ENCODE results near the gene GBX1.

The GBX1 gene

DNA sequence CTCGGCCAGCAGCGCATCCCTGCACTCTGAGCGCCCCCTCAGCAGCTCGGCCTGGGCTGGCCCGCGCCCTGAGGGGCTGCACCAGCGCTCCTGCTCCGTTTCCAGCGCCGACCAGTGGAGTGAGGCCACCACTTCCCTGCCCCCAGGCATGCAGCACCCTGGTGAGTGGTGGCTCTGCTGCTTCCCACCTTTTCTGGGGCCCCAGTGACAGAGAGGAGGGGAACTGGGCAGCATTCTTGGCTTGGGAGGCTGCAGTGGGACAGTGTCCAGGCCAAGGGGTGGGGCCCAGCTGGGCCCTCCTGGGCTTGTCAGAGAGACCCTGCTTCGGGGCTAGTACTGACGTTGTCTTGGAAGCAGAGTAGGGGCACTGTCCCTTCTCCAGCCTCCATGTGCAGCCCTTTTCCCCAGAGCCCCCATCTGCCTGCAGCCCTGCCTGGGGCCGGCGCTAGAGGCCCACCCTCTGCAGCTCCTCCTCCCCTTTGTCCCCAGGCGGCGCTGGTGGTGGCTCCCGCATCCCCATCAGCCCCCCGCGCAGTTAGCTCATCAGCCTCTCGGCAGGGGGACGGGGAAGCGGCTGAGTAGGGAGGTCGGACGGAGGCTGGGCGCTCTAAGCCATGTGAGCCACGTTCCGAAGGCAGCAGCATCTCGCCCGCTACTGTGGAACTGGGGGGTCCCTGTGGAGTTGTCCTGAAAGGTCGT lies 29.2 kb downstream of the GBX1 start:
- no peak for DNase-seq

DNA sequence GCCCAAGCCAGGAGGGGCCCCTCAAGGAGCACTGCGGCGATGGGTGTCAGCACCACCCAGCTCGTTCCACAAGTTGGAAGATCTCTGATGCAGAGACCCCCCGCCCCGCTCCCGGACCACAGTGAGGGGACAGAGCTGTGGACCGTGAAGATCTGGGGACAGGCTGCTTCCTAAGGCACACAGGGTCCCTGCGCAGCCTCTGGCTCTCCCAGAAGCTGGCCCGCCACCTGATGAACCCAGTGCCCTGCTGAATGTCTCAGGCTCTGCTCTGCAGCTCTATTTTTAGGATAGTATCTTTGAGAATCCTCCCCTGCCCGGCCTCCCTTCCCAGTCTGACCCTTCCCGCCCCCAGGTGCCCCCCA lies 29.7 kb downstream of the GBX1 start:
- DNase-seq = no peak

DNA sequence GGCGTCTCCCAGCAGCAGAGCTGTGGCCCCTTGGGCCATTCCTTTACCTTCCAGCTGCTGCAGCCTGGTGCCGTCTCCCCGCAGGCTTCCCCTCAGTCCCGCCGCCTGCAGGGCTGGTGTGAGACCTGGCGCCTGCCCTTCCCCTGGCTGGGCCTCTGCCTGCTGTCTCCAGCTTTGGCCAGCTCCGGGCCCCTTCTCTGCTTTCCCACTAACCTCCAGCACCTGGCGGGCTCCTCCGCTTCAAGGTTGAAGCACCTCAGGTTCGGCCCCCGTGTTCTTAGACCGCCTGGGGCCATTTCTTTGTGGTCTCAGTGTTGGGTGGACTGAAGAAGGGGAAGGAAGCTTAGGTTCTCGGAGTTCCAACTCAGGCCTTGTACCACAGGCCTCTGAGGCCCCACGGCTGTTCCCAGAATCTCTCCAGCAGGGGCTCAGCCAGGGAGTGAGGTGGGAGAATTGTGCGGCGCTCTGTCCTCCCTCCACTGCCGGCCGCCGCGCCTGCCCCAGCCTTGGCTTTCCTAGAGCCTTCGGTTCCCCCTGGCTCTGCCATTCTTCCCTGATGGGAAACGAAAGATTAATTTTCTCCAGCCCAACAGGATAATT lies 30.3 kb downstream of the GBX1 start:
- DNase-seq = no peak

DNA sequence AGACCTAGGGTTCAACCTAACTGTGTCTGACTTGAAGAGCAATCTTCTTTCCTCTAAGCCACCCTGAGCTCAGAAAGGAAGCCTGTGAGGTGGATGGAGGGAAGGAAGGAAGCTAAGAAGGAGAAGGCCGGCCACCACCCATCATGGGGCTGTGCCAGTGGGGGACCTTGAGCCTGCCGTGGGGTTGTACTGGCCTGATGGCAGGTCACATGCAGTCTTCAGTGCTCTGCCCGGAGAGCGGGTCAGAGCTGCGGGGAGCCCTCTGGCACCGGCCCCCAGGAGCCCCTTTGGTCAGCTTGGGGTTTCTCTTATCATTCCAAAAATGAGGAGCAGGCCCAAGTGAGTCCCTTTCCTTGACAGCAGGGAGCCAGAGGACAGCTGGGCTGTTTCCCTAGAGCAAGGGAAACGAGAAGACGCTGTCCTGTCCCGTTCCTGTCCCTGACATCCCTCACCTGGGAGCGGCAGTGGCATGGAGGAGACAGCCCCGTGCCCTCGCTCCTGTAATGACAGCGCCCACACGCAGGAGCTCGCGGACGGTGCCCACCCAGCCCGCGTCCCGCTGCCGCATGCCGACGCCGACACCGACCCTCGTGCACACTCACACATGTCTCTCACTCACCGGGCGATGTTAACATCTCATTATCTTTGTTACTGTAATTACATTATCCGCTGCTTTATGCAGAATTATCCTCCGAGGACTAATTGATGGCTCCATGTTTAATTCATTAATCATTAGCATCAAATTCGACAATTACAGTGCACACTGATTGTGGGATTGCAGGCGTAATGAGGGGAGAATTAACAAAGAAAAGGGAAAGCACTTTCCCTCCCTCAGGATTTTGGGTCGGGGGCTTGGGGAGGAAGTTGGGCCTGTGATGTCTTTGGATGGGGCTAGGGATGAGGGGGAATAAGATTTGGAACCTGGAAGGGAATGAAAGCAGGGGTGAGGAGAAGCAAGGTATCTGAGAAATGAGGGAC lies 31.3 kb downstream of the GBX1 start:
- DNase-seq = no peak

DNA sequence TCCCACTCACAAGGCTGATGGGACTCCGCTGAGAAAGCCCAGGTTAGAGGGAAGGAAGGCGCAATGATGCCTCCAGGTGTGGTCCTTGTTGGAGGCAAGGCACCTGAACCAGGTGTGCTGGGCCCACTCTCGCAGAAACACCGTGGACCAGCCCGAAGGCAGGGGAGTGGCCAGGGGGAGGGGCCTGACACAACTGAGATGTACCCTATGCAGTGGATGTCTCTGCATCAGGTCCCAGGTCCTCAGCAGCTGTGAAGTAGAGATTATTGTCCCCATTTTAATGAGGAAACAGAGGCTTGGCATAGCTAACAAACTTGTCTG lies 32.0 kb downstream of the GBX1 start:
- no peak for DNase-seq

DNA sequence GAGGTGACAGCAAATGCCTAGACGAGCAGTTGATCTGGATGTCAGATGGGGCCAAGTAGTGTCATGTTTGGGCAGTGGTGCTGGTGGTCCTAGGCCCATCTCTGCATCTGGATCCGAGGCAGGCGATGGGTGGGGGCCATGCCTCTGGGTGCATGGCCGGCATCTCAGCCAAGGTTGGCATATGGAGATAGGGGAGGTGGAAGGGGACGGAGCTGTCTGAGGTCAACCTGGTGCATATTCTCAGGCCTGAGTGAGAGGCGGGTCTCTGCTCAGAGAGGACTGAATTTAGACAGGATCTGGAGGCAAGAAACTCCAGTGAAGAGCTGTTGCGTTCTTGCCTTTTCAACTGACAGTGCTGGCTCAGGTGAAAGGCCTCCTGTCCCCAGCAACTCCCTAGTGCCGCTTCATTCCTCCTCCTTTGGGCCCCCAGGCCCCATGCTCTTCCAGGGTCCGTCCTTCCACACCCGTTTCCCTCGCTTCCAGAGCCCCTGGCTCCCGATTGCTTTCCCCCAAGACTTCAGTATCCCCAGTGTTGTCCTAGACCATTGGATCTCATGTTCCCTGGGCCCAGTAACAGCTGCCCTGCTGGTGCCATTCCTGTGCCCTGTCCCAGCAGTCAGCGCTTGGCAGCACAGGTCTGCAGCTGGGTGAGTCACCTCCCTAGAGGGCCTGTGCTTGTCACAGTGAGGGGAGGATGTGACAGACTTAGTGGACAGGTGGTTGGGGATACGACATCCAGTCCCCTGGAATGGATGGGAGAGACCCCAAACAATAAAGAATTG lies 32.6 kb downstream of the GBX1 start:
- DNase-seq = no peak

GRCh38 chr7:151133986-151134742 lies 33.3 kb downstream of the GBX1 start:
- DNase-seq = no peak

DNA sequence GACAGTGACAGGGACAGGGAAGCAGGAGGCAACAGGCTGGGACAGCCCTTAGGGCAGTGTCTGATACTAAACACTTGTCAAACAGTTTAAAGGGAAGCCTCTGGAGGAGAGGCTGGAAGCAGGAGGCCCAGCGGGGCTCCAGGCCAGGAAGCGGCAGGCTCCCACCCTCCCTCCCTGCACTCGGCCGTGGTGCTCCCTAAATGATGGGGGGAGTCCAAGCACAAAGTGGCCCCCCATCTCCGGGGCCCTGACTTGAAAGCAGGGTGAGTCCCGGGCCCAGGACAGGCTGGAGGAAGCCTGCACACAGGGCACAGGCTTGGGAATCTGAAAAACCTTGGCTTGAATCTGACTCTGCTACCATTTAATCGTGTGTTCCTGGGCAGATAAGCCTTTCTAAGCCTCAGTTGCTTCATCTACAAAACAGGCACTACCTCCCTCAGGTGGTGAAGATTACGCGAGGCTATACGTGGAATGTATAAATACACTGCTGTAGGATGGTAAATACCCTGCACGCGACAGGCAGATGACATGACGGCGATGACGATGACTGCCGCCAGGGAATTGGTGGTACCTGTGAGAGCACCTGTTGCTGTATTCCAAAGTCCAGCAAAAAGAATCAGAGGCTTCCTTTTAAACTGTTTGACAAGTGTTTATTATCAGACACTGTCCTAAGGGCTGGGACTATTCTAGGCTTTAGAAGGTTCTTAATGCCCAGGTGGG lies 34.1 kb downstream of the GBX1 start:
- DNase-seq = no peak

- DNase-seq = no peak
Measured at GRCh38 chr7:151132461-151133205, 34.9 kb downstream of the GBX1 start.

DNA sequence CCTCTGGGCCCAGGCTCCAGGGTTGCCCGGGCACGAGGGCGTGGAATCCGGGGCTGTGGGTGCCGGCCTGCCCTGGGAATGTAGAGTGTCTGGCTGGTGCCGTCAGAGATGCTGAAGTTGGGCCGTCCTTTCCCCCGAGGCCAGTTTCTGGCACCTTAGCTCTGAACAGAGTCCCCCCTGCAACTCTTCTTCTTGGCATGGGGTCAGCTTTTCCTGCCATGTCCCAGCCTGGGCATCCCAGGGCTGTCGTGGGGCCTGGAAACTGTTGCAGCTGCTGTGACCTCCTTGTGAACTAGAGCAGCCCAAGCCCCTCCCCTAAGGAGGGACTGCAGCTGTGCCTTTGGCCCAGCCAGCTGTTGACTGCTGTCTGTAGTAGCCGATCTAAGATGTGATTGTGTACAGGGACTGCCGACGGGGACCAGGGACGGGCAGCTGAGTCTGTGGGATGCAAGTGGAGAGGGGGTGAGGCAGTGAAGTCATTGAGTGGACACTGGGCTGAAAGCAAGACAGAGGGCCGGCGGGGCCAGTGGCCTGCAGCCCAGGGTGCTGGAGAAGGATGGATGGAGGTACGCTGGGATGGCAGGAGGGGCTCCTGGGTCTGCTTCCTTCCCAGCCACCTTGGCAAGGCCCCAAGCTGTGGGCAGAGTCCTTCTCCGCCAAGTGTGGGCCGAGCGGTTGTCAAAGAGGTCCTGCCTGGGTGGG lies 35.8 kb downstream of the GBX1 start:
- no peak for DNase-seq

DNA sequence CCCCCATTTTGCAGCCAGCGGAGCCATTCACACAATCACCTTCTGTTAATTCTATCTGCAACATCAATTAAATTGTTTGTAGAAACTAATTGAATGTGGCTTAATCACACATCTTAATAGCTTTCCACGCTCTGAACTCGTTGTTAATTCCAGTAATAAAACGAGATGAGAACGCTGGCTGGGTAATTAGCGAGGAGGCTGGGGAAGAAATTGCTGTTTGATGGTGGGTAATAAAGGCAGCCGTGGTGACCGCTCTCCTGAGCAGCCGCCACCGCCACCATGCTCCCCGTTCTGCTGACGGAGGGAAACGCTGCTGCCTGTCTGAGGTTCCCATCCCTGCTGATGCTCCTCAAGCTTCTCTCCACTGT lies 36.3 kb downstream of the GBX1 start:
- no peak for DNase-seq

GRCh38 chr7:151130741-151131157 lies 36.7 kb downstream of the GBX1 start:
- no peak for DNase-seq

DNA sequence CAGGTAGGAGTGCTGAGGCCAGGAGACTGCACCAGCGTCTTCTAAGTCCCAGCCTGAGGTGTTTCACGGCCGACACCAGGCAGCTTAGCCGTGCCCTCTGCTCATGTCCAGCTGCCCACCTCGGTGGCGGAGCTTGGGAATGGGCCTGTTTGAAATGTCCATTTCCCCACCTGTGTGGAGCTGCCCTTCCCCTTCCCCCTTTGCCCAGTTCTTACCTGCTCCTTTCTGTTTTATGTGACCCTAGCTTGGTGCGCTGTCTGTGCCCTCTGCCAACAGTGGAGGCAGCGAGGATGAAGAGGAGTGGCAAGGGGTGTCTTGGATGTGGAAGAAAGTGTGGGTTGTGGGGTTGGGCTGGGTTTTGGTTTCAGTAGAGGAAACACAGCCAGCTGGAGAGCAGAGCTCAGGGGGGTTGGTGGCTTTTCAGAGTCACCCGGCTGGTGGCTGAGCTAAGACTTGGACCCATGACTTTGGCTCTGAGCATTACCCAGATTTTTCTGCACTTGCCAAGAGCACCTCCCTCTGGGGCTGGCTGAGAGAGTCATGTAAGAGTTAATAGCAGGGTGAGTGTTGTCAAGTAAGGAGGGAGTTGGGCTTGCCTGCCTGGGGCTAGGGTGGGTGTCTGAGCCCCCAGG lies 37.4 kb downstream of the GBX1 start:
- DNase-seq = no peak

DNA sequence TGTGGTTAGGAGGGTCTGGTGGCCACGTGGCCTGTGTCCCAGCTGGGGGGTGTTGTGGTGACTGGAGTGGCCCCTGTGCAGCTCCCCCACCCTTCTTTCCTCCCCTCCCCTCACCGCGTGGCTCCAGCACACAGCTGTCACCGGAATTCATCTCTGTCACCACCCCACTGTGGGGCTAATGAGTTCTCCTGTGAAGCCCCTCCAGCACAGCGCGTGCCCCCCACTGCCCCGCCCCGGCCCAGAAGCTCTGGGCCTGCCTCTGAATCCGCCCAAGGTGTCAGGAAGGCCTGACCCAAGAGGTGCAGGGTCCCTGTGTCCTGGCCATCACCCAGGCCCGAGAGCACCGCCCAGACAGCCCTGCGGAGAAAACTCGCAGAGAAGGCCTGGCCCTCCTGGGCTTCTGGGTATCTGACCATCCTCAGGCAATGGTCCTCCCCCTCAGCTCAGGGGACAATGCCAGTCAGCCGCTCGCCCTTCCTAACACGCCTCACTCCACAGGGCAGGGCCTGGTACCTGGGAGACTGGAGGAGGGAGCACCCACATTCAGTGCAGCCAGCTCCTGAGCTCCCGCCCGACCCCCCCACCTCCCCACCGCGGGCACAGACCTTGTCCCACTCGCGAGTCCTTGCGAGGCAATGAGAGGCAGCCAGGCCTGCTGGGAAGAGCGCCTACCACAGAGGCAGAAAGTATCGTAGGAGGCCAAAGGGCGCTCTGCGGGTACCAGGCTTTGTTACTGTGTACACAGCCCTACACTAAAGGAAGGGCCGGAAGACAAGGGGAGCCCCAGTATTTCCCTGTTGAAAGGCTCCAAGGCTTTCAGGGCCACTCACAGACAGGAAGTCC lies 38.2 kb downstream of the GBX1 start:
- no peak for DNase-seq

DNA sequence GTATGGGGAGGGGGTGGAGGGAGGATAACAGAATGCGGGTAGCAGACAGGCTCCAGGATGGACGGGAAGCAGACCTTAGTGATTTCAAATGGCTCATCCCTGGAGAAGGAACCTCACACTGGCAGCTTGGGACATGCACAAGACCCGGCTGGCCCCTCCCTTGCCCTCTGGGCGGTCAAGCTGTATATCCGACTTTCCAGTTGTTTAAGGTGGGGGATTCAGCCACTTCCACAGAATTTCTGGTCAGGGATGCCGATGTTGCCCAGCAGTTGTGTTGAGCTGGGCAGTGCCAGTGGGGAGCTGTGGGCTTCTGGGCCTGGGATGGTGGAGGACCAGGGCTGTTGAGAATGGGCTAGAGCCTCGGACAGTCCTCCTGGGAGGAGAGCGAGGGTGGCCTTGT lies 38.8 kb downstream of the GBX1 start:
- no peak for DNase-seq

DNA sequence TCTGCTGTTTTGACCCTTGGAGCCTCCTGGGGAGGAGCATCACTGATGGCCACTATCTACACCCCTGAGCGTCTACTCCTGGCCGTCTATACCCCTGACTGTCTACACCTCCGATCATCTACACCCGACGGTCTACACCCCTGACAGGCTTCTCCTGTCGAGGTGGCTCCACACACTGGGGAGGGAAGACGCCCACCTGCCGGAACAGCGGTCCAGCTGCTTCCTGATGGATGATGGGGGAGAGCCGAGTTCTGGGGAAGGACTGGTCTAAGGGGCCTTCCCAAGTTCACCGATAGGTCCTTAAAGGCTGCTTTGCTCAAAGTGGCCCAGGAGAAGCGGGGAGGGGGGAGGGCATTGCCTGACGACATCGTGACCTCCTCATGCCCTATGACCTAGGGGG lies 39.4 kb downstream of the GBX1 start:
- no peak for DNase-seq

DNA sequence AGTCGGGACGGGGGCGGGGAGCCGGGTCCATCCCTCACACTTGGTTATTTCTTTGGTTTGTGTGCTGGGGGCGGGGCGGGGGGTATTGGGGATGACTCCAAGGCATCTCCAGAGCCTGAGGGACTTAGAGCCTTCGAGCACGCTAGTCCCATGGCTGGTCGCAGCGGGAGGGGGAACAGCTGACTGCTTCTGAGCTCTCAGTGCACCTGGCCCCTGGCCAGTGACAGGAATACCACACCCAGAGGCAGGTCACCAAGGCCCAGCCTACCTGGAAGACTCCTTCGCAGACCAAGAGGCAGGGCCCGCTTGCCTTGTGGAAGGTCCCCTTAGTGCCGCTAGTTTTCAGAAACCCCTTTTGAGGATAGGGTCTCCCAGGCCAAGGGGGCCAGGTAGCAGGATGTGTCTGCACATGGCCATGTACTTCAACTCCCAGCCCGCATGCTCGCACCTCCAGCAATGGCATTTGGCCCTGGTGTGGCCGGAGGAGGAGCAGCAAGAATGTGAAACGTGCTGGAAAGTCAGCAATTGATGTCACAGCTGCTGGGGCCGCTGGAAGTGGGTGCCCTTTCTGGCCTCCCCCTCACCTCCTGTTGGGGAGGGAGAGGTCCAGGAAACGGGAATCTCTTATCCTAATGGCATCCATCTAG lies 40.9 kb downstream of the GBX1 start:
- no peak for DNase-seq

DNA sequence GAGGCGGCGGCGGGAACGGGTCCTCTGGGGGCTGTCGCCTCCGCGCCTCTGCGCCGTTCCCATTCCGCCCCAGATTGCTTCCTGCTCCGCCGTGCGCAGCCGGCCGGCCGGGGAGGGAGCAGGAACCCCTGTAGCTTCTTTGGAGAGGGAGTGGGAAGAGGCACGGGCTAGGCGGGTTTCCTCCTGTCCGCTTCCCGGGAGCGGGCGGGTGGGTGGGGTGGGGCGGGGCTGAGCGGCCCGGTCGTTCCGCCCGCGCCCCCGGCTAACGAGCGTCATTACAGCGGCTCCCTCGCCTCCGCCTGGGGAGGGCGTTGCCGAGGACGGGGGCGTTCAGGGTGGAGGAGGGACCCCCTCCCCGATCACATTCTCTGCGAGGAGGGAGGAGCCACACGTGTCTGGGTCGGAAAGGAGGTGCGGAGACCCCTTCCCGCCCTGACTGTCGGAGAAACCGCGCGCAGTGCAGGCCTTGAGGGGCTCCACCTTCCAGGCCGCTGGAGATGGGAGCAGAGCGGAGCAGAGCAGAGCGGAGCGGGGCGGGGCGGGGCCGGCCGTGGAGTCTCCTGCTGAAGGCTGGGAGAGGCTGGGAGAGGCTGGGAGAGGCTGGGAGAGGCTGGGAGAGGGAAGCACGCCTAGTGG lies 41.5 kb downstream of the GBX1 start:
- DNase-seq = no peak
